ENCODE measurements around the gene PIK3R1. TPM values are rescaled to one million over a fixed set of nuclear protein-coding genes. Genes with fewer than 3 reads are reported as not detected.

PIK3R1 gene
- total RNA-seq, 4 donors from 2014 or later: 15.9 to 114 (median 40.8) TPM

DNA sequence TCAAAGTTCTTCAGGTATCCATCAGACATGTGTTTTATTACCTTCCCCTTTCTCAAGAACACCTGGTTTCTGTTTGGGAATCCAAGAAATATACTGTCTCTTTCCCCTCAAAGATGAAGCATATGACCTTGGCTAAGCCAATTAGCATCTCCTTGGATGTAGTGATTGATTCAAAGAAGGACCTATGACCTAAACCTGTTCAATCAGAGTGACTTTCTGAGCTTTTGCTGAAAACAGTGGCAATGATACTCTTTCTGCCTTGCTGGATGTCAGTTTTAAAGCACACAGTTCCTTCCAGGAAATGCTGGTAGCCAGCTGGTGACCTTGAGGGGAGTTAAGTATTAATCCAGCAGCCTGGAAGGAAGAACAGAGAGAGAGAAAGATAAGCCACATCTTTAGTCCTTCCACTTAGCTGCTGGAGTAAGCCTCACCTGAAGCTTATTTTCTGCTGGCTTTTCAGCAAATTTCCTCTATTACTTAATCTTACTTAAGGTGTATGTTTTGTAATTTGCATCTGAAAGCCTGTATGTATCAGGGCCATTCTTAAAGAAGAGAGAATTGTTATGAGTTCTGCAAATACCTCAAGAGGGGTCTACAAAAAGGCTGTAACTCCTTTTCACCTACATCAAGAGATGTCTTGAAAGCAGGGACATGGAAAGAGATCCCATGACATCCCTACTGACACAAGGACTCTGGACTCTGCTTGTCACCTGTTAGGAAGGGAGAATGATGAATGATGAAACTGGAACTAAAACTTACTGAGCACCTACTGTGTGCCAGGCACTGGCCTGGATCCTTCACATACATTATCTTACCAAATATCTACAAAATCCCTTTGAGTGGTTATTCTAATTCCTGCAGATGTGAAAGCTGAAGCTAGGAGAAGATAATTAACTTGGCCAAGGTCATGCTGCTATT, 35.2 kb upstream of the PIK3R1 start:
- Histone ChIP-seq H3K4me1 (no peaks in the 10 kb centered on the region), H3K27ac (no peak overlapping the region), H3K9me3 (no peaks in the 10 kb centered on the region), H3K4me3 (no peak overlapping the region), H3K27me3 (no peaks in the 10 kb centered on the region), H3K36me3 (no peaks in the 10 kb centered on the region)
- TF ChIP-seq, protein P1, sequence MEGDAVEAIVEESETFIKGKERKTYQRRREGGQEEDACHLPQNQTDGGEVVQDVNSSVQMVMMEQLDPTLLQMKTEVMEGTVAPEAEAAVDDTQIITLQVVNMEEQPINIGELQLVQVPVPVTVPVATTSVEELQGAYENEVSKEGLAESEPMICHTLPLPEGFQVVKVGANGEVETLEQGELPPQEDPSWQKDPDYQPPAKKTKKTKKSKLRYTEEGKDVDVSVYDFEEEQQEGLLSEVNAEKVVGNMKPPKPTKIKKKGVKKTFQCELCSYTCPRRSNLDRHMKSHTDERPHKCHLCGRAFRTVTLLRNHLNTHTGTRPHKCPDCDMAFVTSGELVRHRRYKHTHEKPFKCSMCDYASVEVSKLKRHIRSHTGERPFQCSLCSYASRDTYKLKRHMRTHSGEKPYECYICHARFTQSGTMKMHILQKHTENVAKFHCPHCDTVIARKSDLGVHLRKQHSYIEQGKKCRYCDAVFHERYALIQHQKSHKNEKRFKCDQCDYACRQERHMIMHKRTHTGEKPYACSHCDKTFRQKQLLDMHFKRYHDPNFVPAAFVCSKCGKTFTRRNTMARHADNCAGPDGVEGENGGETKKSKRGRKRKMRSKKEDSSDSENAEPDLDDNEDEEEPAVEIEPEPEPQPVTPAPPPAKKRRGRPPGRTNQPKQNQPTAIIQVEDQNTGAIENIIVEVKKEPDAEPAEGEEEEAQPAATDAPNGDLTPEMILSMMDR (IDR thresholded peaks at IDR 0.05): no peak
- no peak for TF ChIP-seq POLR2A (IDR thresholded peaks at IDR 0.05)
- intact Hi-C loops (cut with DNase I): no loop called here
- no peak for DNase-seq

DNA sequence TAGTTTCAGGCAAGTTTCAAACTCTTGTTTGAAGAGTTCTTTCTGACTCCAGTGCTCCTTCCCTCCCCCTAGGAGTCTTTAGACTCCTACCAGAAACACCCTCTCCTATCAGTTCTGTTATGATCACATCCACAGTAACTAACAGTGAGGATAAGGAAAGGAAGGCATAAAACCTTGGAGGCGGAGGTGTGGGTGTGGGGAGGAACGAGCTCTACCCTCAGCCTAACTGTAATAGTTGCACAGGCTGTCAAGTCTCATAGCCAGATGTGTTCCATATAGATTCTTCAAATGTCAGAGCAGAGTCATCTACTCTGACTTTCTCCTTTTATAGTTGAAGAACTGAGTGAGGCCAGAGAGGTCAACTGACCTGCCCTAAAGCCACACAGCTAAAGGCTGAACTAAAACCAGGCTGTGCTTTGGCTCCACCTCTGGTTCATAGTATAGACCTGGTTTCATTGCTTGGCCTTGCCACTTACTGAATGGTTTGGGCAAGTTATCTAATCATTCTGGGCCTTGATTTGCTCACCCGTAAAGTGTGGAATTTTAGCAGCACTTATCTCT, 34.4 kb upstream of the PIK3R1 start:
- DNase-seq: no peak
- intact Hi-C loops (cut with DNase I): no loop called here
- WGBS, 2 donors: 88 to 95% methylated on average over 3 of the region's 3 CpGs

GRCh38 chr5:68182094-68182493, 33.5 kb upstream of the PIK3R1 start:
- no peak for DNase-seq
- Histone ChIP-seq H3K4me1 (no peaks in the 10 kb centered on the region), H3K27ac (no peak overlapping the region), H3K27me3 (no peaks in the 10 kb centered on the region), H3K36me3 (no peaks in the 10 kb centered on the region), H3K9me3 (no peaks in the 10 kb centered on the region), H3K4me3 (no peak overlapping the region)
- TF ChIP-seq, protein P1 (IDR thresholded peaks at IDR 0.05): no peak
- TF ChIP-seq POLR2A (IDR thresholded peaks at IDR 0.05): no peak
- 88 to 100% methylated on average over 2 of the region's 2 CpGs for WGBS, 2 donors
- intact Hi-C loops (cut with DNase I): no loop called here

More for the DNA sequence above, 34.4 kb upstream of the PIK3R1 start:
- H3K4me1 ChIP-seq: no peaks in the 10 kb centered on the region
- H3K27ac ChIP-seq: no peak overlapping the region
- no peak overlapping the region for H3K4me3 ChIP-seq
- no peaks in the 10 kb centered on the region for H3K9me3 ChIP-seq
- no peaks in the 10 kb centered on the region for H3K36me3 ChIP-seq
- TF ChIP-seq POLR2A (IDR thresholded peaks at IDR 0.05): no peak
- TF ChIP-seq, protein P1 (IDR thresholded peaks at IDR 0.05): no peak
- H3K27me3 ChIP-seq: no peaks in the 10 kb centered on the region

- H3K4me3 ChIP-seq: no peak overlapping the region
- TF ChIP-seq, protein P1 (IDR thresholded peaks at IDR 0.05): no peak
- no peak for TF ChIP-seq POLR2A (IDR thresholded peaks at IDR 0.05)
- peaks cover 0 to 4% (median 0%) of the 10 kb centered on the region in 3 donors for H3K4me1 ChIP-seq
Observed at GRCh38 chr5:68182534-68182933, 33.0 kb upstream of the PIK3R1 start.

More at GRCh38 chr5:68182534-68182933, 33.0 kb upstream of the PIK3R1 start:
- H3K27ac ChIP-seq: no peak overlapping the region
- 78% methylated on average over 1 of the region's 3 CpGs; no CpG with 5 or more reads in 1 of the 2 donors for WGBS, 2 donors
- intact Hi-C loops (cut with DNase I): no loop called here
- no peak for DNase-seq
- H3K9me3 ChIP-seq: no peaks in the 10 kb centered on the region
- no peaks in the 10 kb centered on the region for H3K36me3 ChIP-seq
- no peaks in the 10 kb centered on the region for H3K27me3 ChIP-seq

All from esophagus squamous epithelium (tissue), 5 donors.